HepG2 (cell line): Measurements from ENCODE around the gene B3GNT9. TPM values are rescaled to one million over a fixed set of nuclear protein-coding genes. Genes with fewer than 3 reads are reported as not detected.

ENCODE experiments used
- CAMTA2 ChIP-seq: sonication (generic); formaldehyde crosslinking; IDR thresholded peaks from 2 replicates; pipeline ENCODE4 v1.4.0; 2020; ENCODE audit warnings: mild to moderate bottlenecking, missing genetic modification reagents, borderline replicate concordance
- FLYWCH1 ChIP-seq: sonication (generic); formaldehyde crosslinking; IDR thresholded peaks from 2 replicates; pipeline ENCODE4 v1.8.1; 2023; ENCODE audit warnings: mild to moderate bottlenecking, missing genetic modification reagents
- FOXA1 ChIP-seq, 2 experiments: fragments of 450-650 bp in 1 of 2; sonication (generic) in 1 of 2; formaldehyde crosslinking in 1 of 2; IDR thresholded peaks; 2 replicates each; pipeline versions ENCODE4 v1.4.0 to v1.6.1; 2016 to 2020; ENCODE audit warnings: missing genetic modification reagents in 1 of 2
- GLI4 ChIP-seq: sonication (generic); formaldehyde crosslinking; IDR thresholded peaks from 2 replicates; pipeline ENCODE4 v1.5.1; 2020; ENCODE audit warnings: missing genetic modification reagents, mild to moderate bottlenecking, moderate library complexity, borderline replicate concordance
- GTF3A ChIP-seq: sonication (generic); formaldehyde crosslinking; conservative IDR thresholded peaks from 2 replicates; pipeline ENCODE4 v1.4.0; 2020; ENCODE audit warnings: mild to moderate bottlenecking, missing genetic modification reagents
- HCFC1 ChIP-seq: fragments of 150-350 bp; IDR thresholded peaks from 2 replicates; pipeline ENCODE4 v1.6.1; 2014; ENCODE audit warnings: low read depth, low read length
- MTA1 ChIP-seq: sonication (generic); formaldehyde crosslinking; IDR thresholded peaks from 2 replicates; pipeline ENCODE4 v1.4.0; 2020; ENCODE audit warnings: missing genetic modification reagents, mild to moderate bottlenecking, borderline replicate concordance
- MTF1 ChIP-seq: sonication (generic); formaldehyde crosslinking; IDR thresholded peaks from 2 replicates; pipeline ENCODE4 v1.5.0; 2020; ENCODE audit warnings: missing genetic modification reagents
- TBX3 ChIP-seq: fragments of 450-650 bp; IDR thresholded peaks from 2 replicates; pipeline ENCODE4 v1.6.1; 2017; ENCODE audit warnings: antibody characterized with exemption, mild to moderate bottlenecking, inconsistent platforms, borderline replicate concordance
- ZNF160 ChIP-seq: sonication (generic); formaldehyde crosslinking; IDR thresholded peaks from 2 replicates; pipeline ENCODE4 v1.8.0; 2022; ENCODE audit warnings: mild to moderate bottlenecking, inconsistent platforms, missing genetic modification reagents
- ZNF329 ChIP-seq: sonication (generic); formaldehyde crosslinking; IDR thresholded peaks from 2 replicates; pipeline ENCODE4 v1.9.0; 2021; ENCODE audit warnings: low read depth, mild to moderate bottlenecking, missing genetic modification reagents
- ZNF552 ChIP-seq: sonication (generic); formaldehyde crosslinking; IDR thresholded peaks from 2 replicates; pipeline ENCODE4 v1.9.0; 2022; ENCODE audit warnings: missing genetic modification reagents, mild to moderate bottlenecking, borderline replicate concordance
- ZNF674 ChIP-seq: sonication (generic); formaldehyde crosslinking; IDR thresholded peaks from 2 replicates; pipeline ENCODE4 v1.5.0; 2020; ENCODE audit warnings: low read depth, mild to moderate bottlenecking, missing genetic modification reagents
- polyA plus RNA-seq, 8 experiments: library from polyadenylated mRNA; depleted of rRNA in 3 of 8; stranded (reverse) in 7 of 8; unstranded in 1 of 8; fragments of >200 nt; fragmentation: Illumina TruSeq in 4 of 8; extraction: Trizol in 4 of 8; gene quantifications; 2 replicates each; pipeline versions ENCODE4 v1.2.1 to v1.2.3, GENCODE V29; 2011 to 2016; ENCODE audit warnings: low read depth in 4 of 8, missing spikeins in 1 of 8, mixed read lengths in 1 of 8; ENCODE audit not compliant: insufficient read depth in 1 of 8
- total RNA-seq, 5 experiments: library from RNA; depleted of rRNA; stranded (reverse); fragments of >200 nt; fragmentation: Illumina TruSeq; extraction: Trizol; gene quantifications; 2 replicates each; pipeline ENCODE4 v1.2.3, GENCODE V29; 2016; ENCODE audit warnings: low read depth in 1 of 5
- TF ChIP-seq, protein P1 (sequence below): sonication (generic); formaldehyde crosslinking; IDR thresholded peaks from 2 replicates; pipeline ENCODE4 v1.5.1; 2020; ENCODE audit warnings: missing genetic modification reagents, mild to moderate bottlenecking, borderline replicate concordance
- TF ChIP-seq, protein P2 (sequence below): IDR thresholded peaks from 2 replicates; pipeline ENCODE4 v1.6.1; 2016; ENCODE audit warnings: control low read depth
- TF ChIP-seq, protein P3 (sequence below): sonication (generic); formaldehyde crosslinking; IDR thresholded peaks from 2 replicates; pipeline ENCODE4 v1.4.0; 2020; ENCODE audit warnings: mild to moderate bottlenecking, missing genetic modification reagents, borderline replicate concordance
- TF ChIP-seq, protein P4 (sequence below): sonication (generic); formaldehyde crosslinking; IDR thresholded peaks from 2 replicates; pipeline ENCODE4 v1.8.1; 2023; ENCODE audit warnings: mild to moderate bottlenecking, inconsistent platforms, moderate library complexity, missing genetic modification reagents, borderline replicate concordance
- TF ChIP-seq, protein P5 (sequence below): sonication (generic); formaldehyde crosslinking; IDR thresholded peaks from 2 replicates; pipeline ENCODE4 v1.4.0; 2020; ENCODE audit warnings: missing genetic modification reagents, mild to moderate bottlenecking, borderline replicate concordance
- TF ChIP-seq, protein P6 (sequence below): IDR thresholded peaks from 2 replicates; pipeline ENCODE4 v1.6.1; 2016

The B3GNT9 gene
- total and polyA plus RNA-seq, 2 of the 13 experiments (the other 11 are each of a cell fraction or from before 2014, with no cell fraction given): 1.5 to 3.1 TPM

DNA sequence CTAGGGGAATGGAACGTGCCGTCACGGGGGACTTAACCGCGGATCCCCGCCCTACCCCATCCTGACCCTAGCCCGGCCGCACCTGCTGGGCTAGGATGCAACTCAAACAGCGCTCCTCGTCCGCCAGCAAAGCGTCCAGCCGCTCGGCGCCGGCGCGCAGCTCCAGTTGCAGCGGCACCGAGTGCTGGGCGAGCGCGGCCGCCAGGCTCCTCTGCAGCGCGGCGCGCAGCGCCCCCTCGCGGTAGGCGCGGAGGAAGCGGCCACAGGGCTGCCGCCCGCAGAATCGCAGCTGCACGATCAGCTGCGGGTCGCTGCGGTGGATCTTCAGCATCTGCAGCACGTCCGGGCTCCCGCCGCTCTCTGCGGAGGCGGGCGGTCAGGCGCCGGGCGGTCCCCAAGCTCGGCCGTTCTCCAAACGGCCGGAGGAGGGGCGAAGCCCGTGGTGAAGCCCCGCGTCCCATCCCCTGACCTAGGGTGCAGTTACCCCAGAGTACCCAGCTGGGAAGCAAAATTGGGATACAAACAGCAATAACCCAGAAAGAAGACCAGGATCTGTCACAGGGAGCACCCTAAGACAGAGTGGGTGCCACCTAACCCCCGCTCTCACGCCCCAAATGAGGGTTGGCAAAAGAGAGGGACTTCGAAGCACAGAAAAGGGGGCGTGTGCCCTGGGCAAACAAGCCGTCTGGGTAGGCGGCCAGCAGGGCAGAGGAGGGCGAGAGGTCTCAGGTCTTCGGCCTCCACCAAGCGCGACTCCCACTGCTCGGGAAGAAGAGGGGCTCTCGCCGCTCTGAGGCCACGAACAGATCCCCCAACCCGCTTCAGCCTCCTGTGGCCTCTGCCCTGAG, 4.7 kb upstream of the B3GNT9 start (continued):
- TF ChIP-seq, protein P1, sequence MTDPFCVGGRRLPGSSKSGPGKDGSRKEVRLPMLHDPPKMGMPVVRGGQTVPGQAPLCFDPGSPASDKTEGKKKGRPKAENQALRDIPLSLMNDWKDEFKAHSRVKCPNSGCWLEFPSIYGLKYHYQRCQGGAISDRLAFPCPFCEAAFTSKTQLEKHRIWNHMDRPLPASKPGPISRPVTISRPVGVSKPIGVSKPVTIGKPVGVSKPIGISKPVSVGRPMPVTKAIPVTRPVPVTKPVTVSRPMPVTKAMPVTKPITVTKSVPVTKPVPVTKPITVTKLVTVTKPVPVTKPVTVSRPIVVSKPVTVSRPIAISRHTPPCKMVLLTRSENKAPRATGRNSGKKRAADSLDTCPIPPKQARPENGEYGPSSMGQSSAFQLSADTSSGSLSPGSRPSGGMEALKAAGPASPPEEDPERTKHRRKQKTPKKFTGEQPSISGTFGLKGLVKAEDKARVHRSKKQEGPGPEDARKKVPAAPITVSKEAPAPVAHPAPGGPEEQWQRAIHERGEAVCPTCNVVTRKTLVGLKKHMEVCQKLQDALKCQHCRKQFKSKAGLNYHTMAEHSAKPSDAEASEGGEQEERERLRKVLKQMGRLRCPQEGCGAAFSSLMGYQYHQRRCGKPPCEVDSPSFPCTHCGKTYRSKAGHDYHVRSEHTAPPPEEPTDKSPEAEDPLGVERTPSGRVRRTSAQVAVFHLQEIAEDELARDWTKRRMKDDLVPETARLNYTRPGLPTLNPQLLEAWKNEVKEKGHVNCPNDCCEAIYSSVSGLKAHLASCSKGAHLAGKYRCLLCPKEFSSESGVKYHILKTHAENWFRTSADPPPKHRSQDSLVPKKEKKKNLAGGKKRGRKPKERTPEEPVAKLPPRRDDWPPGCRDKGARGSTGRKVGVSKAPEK (CRISPR knock-in tag): no peak
- peak; percentile 62; the same call in 1 of the 2 replicates for TF ChIP-seq GTF3A (CRISPR knock-in tag)
- TF ChIP-seq ZNF329: 0 out of 2 replicates have a peak, but pooled peaks have one; percentile 34
- TF ChIP-seq, protein P2, sequence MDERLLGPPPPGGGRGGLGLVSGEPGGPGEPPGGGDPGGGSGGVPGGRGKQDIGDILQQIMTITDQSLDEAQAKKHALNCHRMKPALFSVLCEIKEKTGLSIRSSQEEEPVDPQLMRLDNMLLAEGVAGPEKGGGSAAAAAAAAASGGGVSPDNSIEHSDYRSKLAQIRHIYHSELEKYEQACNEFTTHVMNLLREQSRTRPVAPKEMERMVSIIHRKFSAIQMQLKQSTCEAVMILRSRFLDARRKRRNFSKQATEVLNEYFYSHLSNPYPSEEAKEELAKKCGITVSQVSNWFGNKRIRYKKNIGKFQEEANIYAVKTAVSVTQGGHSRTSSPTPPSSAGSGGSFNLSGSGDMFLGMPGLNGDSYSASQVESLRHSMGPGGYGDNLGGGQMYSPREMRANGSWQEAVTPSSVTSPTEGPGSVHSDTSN: no peak
- TF ChIP-seq CAMTA2: no peak
- 0 out of 2 replicates have a peak, but pooled peaks have one; percentile 48 for TF ChIP-seq MTA1
- TF ChIP-seq, protein P3, sequence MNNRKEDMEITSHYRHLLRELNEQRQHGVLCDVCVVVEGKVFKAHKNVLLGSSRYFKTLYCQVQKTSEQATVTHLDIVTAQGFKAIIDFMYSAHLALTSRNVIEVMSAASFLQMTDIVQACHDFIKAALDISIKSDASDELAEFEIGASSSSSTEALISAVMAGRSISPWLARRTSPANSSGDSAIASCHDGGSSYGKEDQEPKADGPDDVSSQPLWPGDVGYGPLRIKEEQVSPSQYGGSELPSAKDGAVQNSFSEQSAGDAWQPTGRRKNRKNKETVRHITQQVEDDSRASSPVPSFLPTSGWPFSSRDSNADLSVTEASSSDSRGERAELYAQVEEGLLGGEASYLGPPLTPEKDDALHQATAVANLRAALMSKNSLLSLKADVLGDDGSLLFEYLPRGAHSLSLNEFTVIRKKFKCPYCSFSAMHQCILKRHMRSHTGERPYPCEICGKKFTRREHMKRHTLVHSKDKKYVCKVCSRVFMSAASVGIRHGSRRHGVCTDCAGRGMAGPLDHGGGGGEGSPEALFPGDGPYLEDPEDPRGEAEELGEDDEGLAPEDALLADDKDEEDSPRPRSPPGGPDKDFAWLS (CRISPR knock-in tag): no peak
- TF ChIP-seq, protein P4, sequence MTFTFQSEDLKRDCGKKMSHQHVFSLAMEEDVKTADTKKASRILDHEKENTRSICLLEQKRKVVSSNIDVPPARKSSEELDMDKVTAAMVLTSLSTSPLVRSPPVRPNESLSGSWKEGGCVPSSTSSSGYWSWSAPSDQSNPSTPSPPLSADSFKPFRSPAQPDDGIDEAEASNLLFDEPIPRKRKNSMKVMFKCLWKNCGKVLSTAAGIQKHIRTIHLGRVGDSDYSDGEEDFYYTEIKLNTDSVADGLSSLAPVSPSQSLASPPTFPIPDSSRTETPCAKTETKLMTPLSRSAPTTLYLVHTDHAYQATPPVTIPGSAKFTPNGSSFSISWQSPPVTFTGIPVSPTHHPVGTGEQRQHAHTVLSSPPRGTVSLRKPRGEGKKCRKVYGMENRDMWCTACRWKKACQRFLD (CRISPR knock-in tag): 0 out of 2 replicates have a peak, but pooled peaks have one; percentile 31
- no peak for TF ChIP-seq TBX3
- TF ChIP-seq FLYWCH1 (CRISPR knock-in tag): no peak
- TF ChIP-seq ZNF552 (CRISPR knock-in tag): no peak
- no peak for TF ChIP-seq FOXA1 (IDR thresholded peaks at IDR 0.05)
- TF ChIP-seq FOXA1 (CRISPR knock-in tag; IDR thresholded peaks at IDR 0.05): no peak
- TF ChIP-seq HCFC1: no peak
- no peak for TF ChIP-seq MTF1 (CRISPR knock-in tag)
- TF ChIP-seq, protein P5, sequence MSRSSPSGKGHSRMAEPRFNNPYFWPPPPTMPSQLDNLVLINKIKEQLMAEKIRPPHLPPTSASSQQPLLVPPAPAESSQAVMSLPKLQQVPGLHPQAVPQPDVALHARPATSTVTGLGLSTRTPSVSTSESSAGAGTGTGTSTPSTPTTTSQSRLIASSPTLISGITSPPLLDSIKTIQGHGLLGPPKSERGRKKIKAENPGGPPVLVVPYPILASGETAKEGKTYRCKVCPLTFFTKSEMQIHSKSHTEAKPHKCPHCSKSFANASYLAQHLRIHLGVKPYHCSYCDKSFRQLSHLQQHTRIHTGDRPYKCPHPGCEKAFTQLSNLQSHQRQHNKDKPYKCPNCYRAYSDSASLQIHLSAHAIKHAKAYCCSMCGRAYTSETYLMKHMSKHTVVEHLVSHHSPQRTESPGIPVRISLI (CRISPR knock-in tag): peak; percentile 32; the same call in 1 of the 2 replicates
- TF ChIP-seq GLI4 (CRISPR knock-in tag): 0 out of 2 replicates have a peak, but pooled peaks have one; percentile 28
- TF ChIP-seq, protein P6, sequence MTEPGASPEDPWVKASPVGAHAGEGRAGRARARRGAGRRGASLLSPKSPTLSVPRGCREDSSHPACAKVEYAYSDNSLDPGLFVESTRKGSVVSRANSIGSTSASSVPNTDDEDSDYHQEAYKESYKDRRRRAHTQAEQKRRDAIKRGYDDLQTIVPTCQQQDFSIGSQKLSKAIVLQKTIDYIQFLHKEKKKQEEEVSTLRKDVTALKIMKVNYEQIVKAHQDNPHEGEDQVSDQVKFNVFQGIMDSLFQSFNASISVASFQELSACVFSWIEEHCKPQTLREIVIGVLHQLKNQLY (CRISPR knock-in tag): no peak
- TF ChIP-seq ZNF674 (CRISPR knock-in tag): no peak; the same call in 1 of the 2 replicates
- peak; percentile 47; the same call in 1 of the 2 replicates for TF ChIP-seq ZNF160 (CRISPR knock-in tag)
